Peyer's patch (tissue), 4 donors: ENCODE measurements around the gene OCLN. TPM values are rescaled to one million over a fixed set of nuclear protein-coding genes. Genes with fewer than 3 reads are reported as not detected.

Experiments used
- DNase-seq, 3 donors: peaks; one replicate each; pipeline ENCODE4 v3.0.0-alpha.2; 2017 to 2019
- H3K27ac ChIP-seq, 4 donors: fragments of 200-600 bp; sonication (generic); one replicate each; pipeline ENCODE4 v1.5.1; 2016 to 2019
- H3K27me3 ChIP-seq, 2 donors: fragments of 200-600 bp; sonication (generic); one replicate each; pipeline ENCODE4 v1.5.1; 2019
- H3K36me3 ChIP-seq, 3 donors: fragments of 200-600 bp; sonication (generic); one replicate each; pipeline ENCODE4 v1.5.1; 2016 to 2019
- H3K4me1 ChIP-seq, 4 donors: fragments of 200-600 bp; sonication (generic); one replicate each; pipeline ENCODE4 v1.5.1; 2016 to 2019
- H3K4me3 ChIP-seq, 4 donors: fragments of 200-600 bp; sonication (generic); 1 replicate in 3 of 4; 2 replicates in 1 of 4; pipeline ENCODE4 v1.5.1; 2016 to 2019; ENCODE audit warnings: mild to moderate bottlenecking in 1 of 4
- H3K9me3 ChIP-seq, 4 donors: fragments of 200-600 bp; sonication (generic); one replicate each; pipeline ENCODE4 v1.5.1; 2016 to 2019; ENCODE audit warnings: mild to moderate bottlenecking in 1 of 4
- POLR2A ChIP-seq, 2 donors: fragments of 450-650 bp; IDR thresholded peaks; one replicate each; pipeline ENCODE4 v1.5.1; 2017; ENCODE audit warnings: antibody characterized with exemption in 2 of 2, mild to moderate bottlenecking in 2 of 2, moderate library complexity in 2 of 2
- total RNA-seq, 4 donors: library from RNA; depleted of rRNA; stranded (reverse); fragments of >200 nt; gene quantifications; one replicate each; pipeline ENCODE4 v1.1.0, GENCODE V29; 2016
- TF ChIP-seq, protein P1 (sequence below), 6 experiments: fragments of 450-650 bp in 4 of 6; fragments of 200-600 bp in 2 of 6; sonication (generic) in 1 of 6; IDR thresholded peaks; one replicate each; pipeline ENCODE4 v1.5.1; 2017 to 2019; ENCODE audit warnings: antibody characterized with exemption in 6 of 6, mild to moderate bottlenecking in 3 of 6, moderate library complexity in 1 of 6

Gene OCLN
- total RNA-seq, 4 donors from 2014 or later: 64.7 to 103 (median 76.7) TPM

DNA sequence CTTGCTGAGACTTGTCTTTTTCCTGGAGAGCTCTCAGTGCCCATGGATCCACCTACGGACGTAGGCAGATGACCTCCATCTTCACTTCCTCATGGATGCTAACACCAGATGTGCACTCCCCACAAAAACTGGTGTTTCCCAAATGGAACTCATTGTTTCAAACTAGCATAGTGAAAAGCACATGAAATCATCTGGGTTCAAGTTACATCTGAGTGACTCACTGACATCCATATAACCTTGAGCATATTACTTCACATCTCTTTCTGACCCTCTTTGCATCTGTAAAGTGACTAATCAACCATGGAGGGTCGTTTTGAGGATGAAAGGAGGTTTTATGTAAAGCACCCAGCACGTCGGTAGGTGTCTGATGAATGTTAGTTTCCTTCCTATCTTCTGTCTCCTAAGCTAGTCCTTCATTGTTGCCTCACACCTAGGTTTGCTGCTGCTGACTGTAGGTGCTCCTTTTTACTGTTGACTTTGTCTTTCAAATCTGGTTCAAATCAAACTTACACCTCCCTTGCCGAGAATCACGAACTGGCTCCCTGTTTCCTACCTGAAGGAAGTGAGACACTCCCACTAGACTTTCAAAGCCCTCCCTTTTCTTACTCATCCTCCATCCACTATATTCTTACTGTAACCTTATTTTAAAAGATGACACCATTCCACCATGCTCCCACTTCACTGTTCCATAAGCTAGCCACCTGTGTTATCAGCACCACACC lies 10.3 kb downstream of the OCLN start:
- peaks cover 0 to 11% (median 0%) of the 10 kb centered on the region in 3 donors for H3K36me3 ChIP-seq
- peaks cover 0 to 2% (median 0%) of the 10 kb centered on the region in 4 donors for H3K4me1 ChIP-seq
- no peak overlapping the region for H3K4me3 ChIP-seq
- TF ChIP-seq POLR2A (IDR thresholded peaks at IDR 0.05): no peak
- TF ChIP-seq, protein P1, sequence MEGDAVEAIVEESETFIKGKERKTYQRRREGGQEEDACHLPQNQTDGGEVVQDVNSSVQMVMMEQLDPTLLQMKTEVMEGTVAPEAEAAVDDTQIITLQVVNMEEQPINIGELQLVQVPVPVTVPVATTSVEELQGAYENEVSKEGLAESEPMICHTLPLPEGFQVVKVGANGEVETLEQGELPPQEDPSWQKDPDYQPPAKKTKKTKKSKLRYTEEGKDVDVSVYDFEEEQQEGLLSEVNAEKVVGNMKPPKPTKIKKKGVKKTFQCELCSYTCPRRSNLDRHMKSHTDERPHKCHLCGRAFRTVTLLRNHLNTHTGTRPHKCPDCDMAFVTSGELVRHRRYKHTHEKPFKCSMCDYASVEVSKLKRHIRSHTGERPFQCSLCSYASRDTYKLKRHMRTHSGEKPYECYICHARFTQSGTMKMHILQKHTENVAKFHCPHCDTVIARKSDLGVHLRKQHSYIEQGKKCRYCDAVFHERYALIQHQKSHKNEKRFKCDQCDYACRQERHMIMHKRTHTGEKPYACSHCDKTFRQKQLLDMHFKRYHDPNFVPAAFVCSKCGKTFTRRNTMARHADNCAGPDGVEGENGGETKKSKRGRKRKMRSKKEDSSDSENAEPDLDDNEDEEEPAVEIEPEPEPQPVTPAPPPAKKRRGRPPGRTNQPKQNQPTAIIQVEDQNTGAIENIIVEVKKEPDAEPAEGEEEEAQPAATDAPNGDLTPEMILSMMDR (IDR thresholded peaks at IDR 0.05): no peak
- peak overlapping the region in 2 of 4 donors; percentile 32 to 80 for H3K27ac ChIP-seq
- no peaks in the 10 kb centered on the region for H3K27me3 ChIP-seq
- no peaks in the 10 kb centered on the region for H3K9me3 ChIP-seq
- DNase-seq: no peak

DNA sequence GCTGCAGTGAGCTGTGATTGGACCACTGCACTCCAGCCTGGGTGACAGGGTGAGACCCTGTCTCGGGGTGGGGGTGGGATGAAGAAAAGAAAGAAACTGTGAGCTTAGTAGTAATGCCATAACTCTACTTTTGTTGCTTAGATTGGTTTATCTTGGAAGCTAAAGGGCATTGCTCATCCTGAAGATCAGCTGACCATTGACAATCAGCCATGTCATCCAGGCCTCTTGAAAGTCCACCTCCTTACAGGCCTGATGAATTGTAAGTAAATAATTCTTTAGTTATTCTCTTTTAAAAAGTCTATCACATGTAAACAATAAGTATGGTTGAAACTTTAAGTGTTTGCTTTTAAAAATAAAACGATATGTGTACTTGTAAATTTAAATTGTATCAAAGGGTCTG lies 11.4 kb downstream of the OCLN start:
- Histone ChIP-seq H3K36me3 (peaks cover 0 to 12% (median 0%) of the 10 kb centered on the region in 3 donors), H3K27ac (no peak overlapping the region), H3K9me3 (no peaks in the 10 kb centered on the region), H3K4me3 (no peak overlapping the region), H3K4me1 (peaks cover 0 to 2% (median 0%) of the 10 kb centered on the region in 4 donors), H3K27me3 (no peaks in the 10 kb centered on the region)
- DNase-seq: no peak
- TF ChIP-seq, protein P1 (IDR thresholded peaks at IDR 0.05): no peak
- no peak for TF ChIP-seq POLR2A (IDR thresholded peaks at IDR 0.05)

DNA sequence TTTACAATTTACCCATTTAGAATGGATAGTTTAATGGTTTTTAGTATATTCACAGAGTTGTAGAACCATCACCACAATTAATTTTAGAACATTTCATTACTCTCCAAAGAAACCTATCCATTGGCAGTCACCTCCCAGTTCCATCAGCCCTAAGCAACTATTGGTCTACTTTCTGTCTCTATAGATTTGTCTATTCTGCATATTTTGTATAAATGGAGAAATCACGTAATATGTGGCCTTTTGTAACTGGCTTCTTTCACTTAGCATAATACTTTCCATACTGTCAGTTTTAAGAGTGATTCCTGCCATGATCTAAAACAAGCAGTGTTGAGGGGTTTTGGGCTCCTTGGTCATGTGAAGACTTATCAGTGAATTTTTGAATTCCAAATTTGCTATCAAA lies 12.7 kb downstream of the OCLN start:
- no peak for DNase-seq
- no peaks in the 10 kb centered on the region for H3K27me3 ChIP-seq
- H3K9me3 ChIP-seq: no peaks in the 10 kb centered on the region

DNA sequence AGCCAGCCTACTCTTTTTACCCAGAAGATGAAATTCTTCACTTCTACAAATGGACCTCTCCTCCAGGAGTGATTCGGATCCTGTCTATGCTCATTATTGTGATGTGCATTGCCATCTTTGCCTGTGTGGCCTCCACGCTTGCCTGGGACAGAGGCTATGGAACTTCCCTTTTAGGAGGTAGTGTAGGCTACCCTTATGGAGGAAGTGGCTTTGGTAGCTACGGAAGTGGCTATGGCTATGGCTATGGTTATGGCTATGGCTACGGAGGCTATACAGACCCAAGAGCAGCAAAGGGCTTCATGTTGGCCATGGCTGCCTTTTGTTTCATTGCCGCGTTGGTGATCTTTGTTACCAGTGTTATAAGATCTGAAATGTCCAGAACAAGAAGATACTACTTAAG lies 16.6 kb downstream of the OCLN start:
- H3K27me3 ChIP-seq: no peaks in the 10 kb centered on the region
- H3K9me3 ChIP-seq: no peaks in the 10 kb centered on the region
- no peak overlapping the region for H3K27ac ChIP-seq
- no peak for DNase-seq
- peaks cover 0 to 19% (median 0%) of the 10 kb centered on the region in 3 donors for H3K36me3 ChIP-seq
- H3K4me3 ChIP-seq: no peak overlapping the region
- no peaks in the 10 kb centered on the region for H3K4me1 ChIP-seq
- TF ChIP-seq, protein P1 (IDR thresholded peaks at IDR 0.05): no peak
- TF ChIP-seq POLR2A (IDR thresholded peaks at IDR 0.05): no peak

More for the DNA sequence above, 12.7 kb downstream of the OCLN start:
- Histone ChIP-seq H3K27ac (no peak overlapping the region), H3K4me3 (no peak overlapping the region), H3K4me1 (peaks cover 0 to 2% (median 0%) of the 10 kb centered on the region in 4 donors), H3K36me3 (peaks cover 0 to 19% (median 0%) of the 10 kb centered on the region in 3 donors)
- TF ChIP-seq, protein P1 (IDR thresholded peaks at IDR 0.05): no peak
- TF ChIP-seq POLR2A (IDR thresholded peaks at IDR 0.05): no peak

DNA sequence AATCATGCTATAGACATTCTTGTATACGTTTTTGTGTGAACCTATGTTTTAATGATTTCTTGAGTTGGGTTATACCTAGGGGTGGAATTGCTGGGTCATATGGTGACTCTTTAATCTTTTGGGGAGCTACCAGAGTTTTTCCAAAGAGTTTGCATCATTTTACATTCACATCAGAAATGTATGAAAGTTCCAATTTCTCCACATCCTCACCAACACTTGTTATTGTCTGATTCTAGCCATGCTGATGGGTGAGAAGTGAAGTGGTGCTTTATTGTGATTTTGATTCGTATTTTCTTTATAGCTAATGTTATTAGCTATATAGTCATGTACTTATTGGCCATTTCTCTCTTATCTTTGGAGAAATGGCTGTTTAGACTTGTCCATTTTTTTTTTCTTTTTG lies 18.1 kb downstream of the OCLN start:
- H3K4me3 ChIP-seq: no peak overlapping the region
- TF ChIP-seq POLR2A (IDR thresholded peaks at IDR 0.05): no peak
- TF ChIP-seq, protein P1 (IDR thresholded peaks at IDR 0.05): no peak
- H3K27me3 ChIP-seq: no peaks in the 10 kb centered on the region
- DNase-seq: no peak
- no peaks in the 10 kb centered on the region for H3K4me1 ChIP-seq
- H3K36me3 ChIP-seq: peaks cover 0 to 9% (median 0%) of the 10 kb centered on the region in 3 donors
- H3K9me3 ChIP-seq: no peaks in the 10 kb centered on the region
- no peak overlapping the region for H3K27ac ChIP-seq
